Motor neuron (in vitro differentiated cells): Measurements from ENCODE around the gene GJA5. TPM values are rescaled to one million over a fixed set of nuclear protein-coding genes. Genes with fewer than 3 reads are reported as not detected.

ENCODE experiments used
- ATAC-seq, 8 experiments: fragments of 200-7000 bp; cut with Tn5 transposase; replicated peaks in 6 of 8; 2 replicates each; pipeline ENCODE4 v1.8.0; 2021; ENCODE audit warnings: mild to moderate bottlenecking in 8 of 8, moderate library complexity in 8 of 8
- H3K27ac ChIP-seq, 2 donors: fragments of 250-450 bp; sonication (Bioruptor Pico); 2 replicates each; pipeline ENCODE4 v1.9.0; 2021; ENCODE audit warnings: antibody characterized with exemption in 2 of 2, mild to moderate bottlenecking in 2 of 2, moderate library complexity in 1 of 2
- H3K4me1 ChIP-seq, 2 donors: fragments of 250-450 bp; sonication (Bioruptor Pico); replicated peaks in 1 of 2; 2 replicates each; pipeline ENCODE4 v1.6.1; 2021; ENCODE audit warnings: antibody characterized with exemption in 2 of 2, mild to moderate bottlenecking in 2 of 2, moderate library complexity in 1 of 2
- H3K4me3 ChIP-seq, 5 donors: fragments of 250-450 bp; sonication (Bioruptor Pico); 2 replicates each; pipeline ENCODE4 v1.9.0; 2021; ENCODE audit warnings: antibody characterized with exemption in 5 of 5, mild to moderate bottlenecking in 5 of 5, moderate library complexity in 4 of 5
- whole genome bisulfite sequencing, 10 experiments: fragments of 450-650 bp; shearing (Covaris generic); methylation state at CpG; one replicate each; pipeline ENCODE4 v1.0.0; 2022; 5-methylcytosine and 5-hydroxymethylcytosine counted together
- in situ Hi-C, 9 experiments: fragments of 400-800 bp; cut with MboI; loops; one replicate each; pipeline ENCODE4 v1.15.0; 2021; ENCODE audit warnings: low sequenced_read_pairs in 9 of 9, low pct_unique_long_range_greater_than_20kb in 2 of 9; ENCODE audit not compliant: unreplicated experiment in 9 of 9
- total RNA-seq, 8 experiments: library from RNA; unstranded; fragments of 300-600 nt; gene quantifications; 2 replicates each; pipeline versions ENCODE4 v1.2.3 to v1.2.4, GENCODE V29; 2022

GJA5 gene
- total RNA-seq, 8 experiments from 2014 or later, result 0.14 to 2.0 (median 0.30) TPM

- H3K4me1 ChIP-seq, result peaks cover 6 to 11% of the 10 kb centered on the region in 2 donors
- H3K4me3 ChIP-seq, result no peak overlapping the region
- peak in 1 of 8 experiments; percentile 27 for ATAC-seq
- in situ Hi-C loops, result loop anchor here in 1 of 9 experiments (25.0 kb wide), 1 partner anchor 95 kb away; the partner anchor contains the start of gene ACP6
- WGBS, 10 experiments, result 30 to 100% (median 80%) methylated on average over 1 to 4 of the region's 4 CpGs; no CpG with 5 or more reads in 1 of the 10 experiments
- no peak overlapping the region for H3K27ac ChIP-seq
These were observed 3.1 kb downstream of the GJA5 start for GRCh38 chr1:147757015-147757990.

DNA sequence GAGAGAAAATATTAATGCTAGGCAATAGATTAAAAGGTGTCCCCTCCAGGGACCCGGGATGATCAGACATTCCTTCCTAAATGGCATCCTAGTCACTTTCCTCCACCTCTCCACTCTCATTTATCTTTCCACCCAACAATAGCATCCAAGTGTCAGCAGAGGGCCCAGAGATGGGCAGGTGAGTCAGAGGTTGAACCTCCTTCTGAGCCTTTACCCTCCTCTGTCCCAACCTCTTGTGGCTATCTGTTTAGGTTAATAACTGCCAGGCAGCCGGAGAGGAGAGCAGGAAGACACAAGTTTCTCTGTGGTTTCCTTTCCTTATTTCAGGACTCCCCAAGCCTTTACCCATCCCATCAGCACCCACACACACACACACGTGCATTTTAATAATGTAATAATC, 4.1 kb downstream of the GJA5 start:
- in situ Hi-C loops, result loop anchor here in 1 of 9 experiments (25.0 kb wide), 1 partner anchor 94 kb away; the partner anchor contains the start of gene ACP6
- H3K4me1 ChIP-seq, result peaks cover 10 to 11% of the 10 kb centered on the region in 2 donors
- no peak overlapping the region for H3K4me3 ChIP-seq
- 20 to 92% (median 66%) methylated on average over 1 to 3 of the region's 3 CpGs; no CpG with 5 or more reads in 2 of the 10 experiments for WGBS, 10 experiments
- H3K27ac ChIP-seq, result no peak overlapping the region
- ATAC-seq, result no peak

GRCh38 chr1:147754661-147755060, 5.7 kb downstream of the GJA5 start:
- peaks cover 10 to 11% of the 10 kb centered on the region in 2 donors for H3K4me1 ChIP-seq
- no peak overlapping the region for H3K27ac ChIP-seq
- no peak for ATAC-seq
- H3K4me3 ChIP-seq, result no peak overlapping the region
- in situ Hi-C loops, result loop anchor here in 1 of 9 experiments (25.0 kb wide), 1 partner anchor 92 kb away; the partner anchor contains the start of gene ACP6
- 35 to 100% (median 83%) methylated on average over 1 to 2 of the region's 2 CpGs; no CpG with 5 or more reads in 1 of the 10 experiments for WGBS, 10 experiments

DNA sequence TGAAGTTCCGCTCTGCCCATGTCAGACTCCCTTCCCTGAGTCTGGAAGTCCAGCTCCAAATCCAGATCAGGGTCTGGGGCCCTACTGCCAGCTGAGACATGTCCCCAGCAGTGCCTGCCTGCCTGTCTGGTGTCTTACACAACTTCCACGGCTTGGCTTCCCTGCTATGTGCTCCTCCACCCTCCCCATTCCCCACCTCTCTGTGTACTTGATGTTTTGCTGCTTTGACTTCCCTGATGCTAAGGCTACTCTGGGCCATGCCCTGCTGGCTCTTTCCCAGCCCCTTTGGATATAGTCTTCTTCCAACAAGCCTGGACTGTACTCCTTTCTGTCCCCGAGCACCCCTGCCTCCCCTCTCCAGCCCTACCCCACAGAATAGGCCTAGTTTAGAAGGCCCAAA, 7.3 kb downstream of the GJA5 start:
- Histone ChIP-seq H3K4me1 (peaks cover 6 to 10% of the 10 kb centered on the region in 2 donors), H3K4me3 (no peak overlapping the region), H3K27ac (no peak overlapping the region)
- peak in 2 of 8 experiments; percentile 46 to 65 for ATAC-seq
- in situ Hi-C loops, result loop anchor here in 1 of 9 experiments (25.0 kb wide), 1 partner anchor 91 kb away; the partner anchor contains the start of gene ACP6
- 80 to 100% (median 92%) methylated on average over 1 to 3 of the region's 3 CpGs; no CpG with 5 or more reads in 5 of the 10 experiments for WGBS, 10 experiments

DNA sequence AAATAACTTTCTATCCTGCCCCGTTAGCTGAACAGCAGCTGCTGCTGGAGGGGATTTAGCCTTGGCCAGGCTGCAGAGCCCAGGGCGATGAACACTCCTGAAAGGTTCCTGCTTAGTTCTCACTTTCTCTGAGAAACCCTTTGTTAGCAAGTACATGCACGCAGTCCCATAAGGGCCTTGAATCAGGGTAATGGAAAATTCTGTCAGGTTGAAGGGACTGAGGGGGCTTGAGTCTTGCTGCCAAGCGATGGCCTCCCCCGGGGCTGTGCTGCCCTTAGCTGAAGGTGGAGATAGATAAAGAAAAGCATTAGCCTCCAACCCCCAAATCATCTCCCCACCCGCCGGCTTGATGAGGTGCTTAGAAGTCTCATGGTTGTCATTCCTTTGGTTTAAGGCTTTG, 7.9 kb downstream of the GJA5 start:
- Histone ChIP-seq H3K4me3 (no peak overlapping the region), H3K27ac (no peak overlapping the region), H3K4me1 (peaks cover under 1 to 10% of the 10 kb centered on the region in 2 donors)
- peak in 1 of 8 experiments; percentile 7 for ATAC-seq
- in situ Hi-C loops, result loop anchor here in 1 of 9 experiments (25.0 kb wide), 1 partner anchor 90 kb away; the partner anchor contains the start of gene ACP6
- 60 to 100% (median 80%) methylated on average over 1 to 7 of the region's 7 CpGs; no CpG with 5 or more reads in 2 of the 10 experiments for WGBS, 10 experiments

- peaks cover 0 to 10% of the 10 kb centered on the region in 2 donors for H3K4me1 ChIP-seq
- H3K4me3 ChIP-seq, result no peak overlapping the region
- ATAC-seq, result no peak
- H3K27ac ChIP-seq, result no peak overlapping the region
- in situ Hi-C loops, result loop anchor here in 1 of 9 experiments (25.0 kb wide), 1 partner anchor 89 kb away; the partner anchor contains the start of gene ACP6
- WGBS, 10 experiments, result 62 to 100% (median 92%) methylated on average over 1 to 4 of the region's 5 CpGs; no CpG with 5 or more reads in 4 of the 10 experiments
These were observed 9.1 kb downstream of the GJA5 start for GRCh38 chr1:147751346-147751745.

GRCh38 chr1:147750618-147751217, 9.7 kb downstream of the GJA5 start:
- WGBS, 10 experiments, result 0 to 95% (median 78%) methylated on average over 1 to 7 of the region's 7 CpGs; no CpG with 5 or more reads in 2 of the 10 experiments
- no peak overlapping the region for H3K27ac ChIP-seq
- ATAC-seq, result peak in 2 of 8 experiments; percentile 31 to 43
- H3K4me1 ChIP-seq, result peaks cover 0 to 10% of the 10 kb centered on the region in 2 donors
- no peak overlapping the region for H3K4me3 ChIP-seq
- in situ Hi-C loops, result loop anchor here in 1 of 9 experiments (25.0 kb wide), 1 partner anchor 88 kb away; the partner anchor contains the start of gene ACP6

DNA sequence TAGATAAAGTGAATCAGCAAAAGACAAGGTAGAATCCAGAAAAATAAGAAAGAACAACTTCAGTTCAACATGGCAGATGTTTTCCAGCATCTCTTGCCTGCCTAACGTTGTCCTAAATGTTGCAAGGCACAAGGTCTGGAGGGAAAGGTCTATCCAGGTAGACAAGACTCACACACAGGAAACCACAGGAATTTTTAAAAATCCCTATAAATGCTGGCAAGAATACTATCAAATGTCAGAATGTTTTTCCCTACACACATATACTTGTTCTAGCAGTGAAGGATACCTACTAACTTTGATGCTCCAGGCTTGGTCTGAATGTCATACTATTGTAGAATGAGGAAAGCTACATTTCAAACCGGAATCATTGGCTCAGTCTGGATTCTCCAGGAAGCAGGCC, 10.6 kb downstream of the GJA5 start:
- WGBS, 10 experiments, result 14 to 100% (median 68%) methylated on average over 1 to 2 of the region's 2 CpGs; no CpG with 5 or more reads in 2 of the 10 experiments

DNA sequence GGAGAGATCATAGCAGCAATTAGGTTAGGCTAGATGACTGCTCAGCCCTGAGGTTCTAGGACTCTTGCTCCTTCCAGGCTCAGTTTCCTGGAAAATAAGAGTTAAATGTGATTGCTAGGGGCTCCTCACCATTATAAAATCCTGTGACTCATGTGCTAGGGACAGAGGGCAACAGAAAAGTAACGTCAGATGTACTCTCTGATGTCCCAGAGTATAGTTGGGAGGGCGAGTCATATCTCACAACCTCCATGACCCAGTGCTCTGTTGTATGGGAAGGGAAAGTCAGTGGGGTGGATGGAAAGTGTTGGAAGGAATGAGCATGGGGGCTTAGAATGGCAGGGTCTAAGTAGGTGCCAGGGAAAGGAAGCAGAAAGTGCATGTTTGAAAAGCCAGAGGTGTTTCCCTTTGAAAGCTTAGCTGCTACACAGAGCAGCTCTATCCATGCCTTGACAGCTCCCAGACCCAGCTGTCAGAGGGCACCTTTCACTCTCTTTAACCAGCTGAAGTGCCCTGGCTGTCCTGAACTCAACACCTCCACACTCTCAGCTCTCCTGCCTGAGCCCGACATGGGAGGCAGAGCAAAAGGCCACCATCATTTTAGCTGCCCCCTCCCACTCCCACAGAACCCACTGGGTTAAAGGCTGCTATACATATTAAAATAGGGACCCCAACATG, 11.6 kb downstream of the GJA5 start:
- peak in 1 of 8 experiments; percentile 21 for ATAC-seq
- 0 to 83% (median 65%) methylated on average over 1 to 3 of the region's 3 CpGs; no CpG with 5 or more reads in 2 of the 10 experiments for WGBS, 10 experiments
- Histone ChIP-seq H3K4me1 (peaks cover 0 to 10% of the 10 kb centered on the region in 2 donors), H3K27ac (no peak overlapping the region), H3K4me3 (no peak overlapping the region)
- in situ Hi-C loops, result loop anchor here in 2 of 9 experiments (25.0 kb wide), 2 partner anchors 113 to 138 kb away; no protein-coding TSS in a partner anchor

More for the DNA sequence above, 10.6 kb downstream of the GJA5 start:
- in situ Hi-C loops, result loop anchor here in 3 of 9 experiments (25.0 kb wide), 3 partner anchors 87 to 138 kb away; partner anchors contain the start of gene ACP6 (in 1 of the 3)
- no peak overlapping the region for H3K4me3 ChIP-seq
- peaks cover 0 to 10% of the 10 kb centered on the region in 2 donors for H3K4me1 ChIP-seq
- no peak for ATAC-seq
- no peak overlapping the region for H3K27ac ChIP-seq

GRCh38 chr1:147747966-147748365, 12.4 kb downstream of the GJA5 start:
- in situ Hi-C loops, result loop anchor here in 2 of 9 experiments (25.0 kb wide), 2 partner anchors 114 to 139 kb away; no protein-coding TSS in a partner anchor
- no peak overlapping the region for H3K27ac ChIP-seq

GRCh38 chr1:147745271-147745670, 15.1 kb downstream of the GJA5 start:
- no peak for ATAC-seq
- no peak overlapping the region for H3K27ac ChIP-seq
- no peak overlapping the region for H3K4me3 ChIP-seq
- WGBS, 10 experiments, result 0 to 91% (median 71%) methylated on average over 2 to 4 of the region's 4 CpGs; no CpG with 5 or more reads in 2 of the 10 experiments
- in situ Hi-C loops, result loop anchor here in 2 of 9 experiments (25.0 kb wide), 2 partner anchors 117 to 142 kb away; no protein-coding TSS in a partner anchor
- H3K4me1 ChIP-seq, result no peaks in the 10 kb centered on the region

More at GRCh38 chr1:147747966-147748365, 12.4 kb downstream of the GJA5 start:
- no peak overlapping the region for H3K4me3 ChIP-seq
- H3K4me1 ChIP-seq, result peaks cover 0 to 8% of the 10 kb centered on the region in 2 donors
- ATAC-seq, result no peak
